GM12864 (cell line): ENCODE results near the gene CDH13.

Experiments used
- DNase-seq: peaks from one replicate; pipeline ENCODE4 v3.0.0-alpha.2; 2011; ENCODE audit warnings: low read depth
- H3K4me3 ChIP-seq: 2 replicates; pipeline ENCODE4 v1.5.1; 2011; ENCODE audit warnings: mild to moderate bottlenecking, low read depth, low read length, control low read depth
- TF ChIP-seq, protein P1 (sequence below): IDR thresholded peaks from 2 replicates; pipeline ENCODE4 v1.5.1; 2011; ENCODE audit warnings: low read depth, mild to moderate bottlenecking, moderate library complexity, low read length, control low read depth, inconsistent platforms; ENCODE audit errors: missing control alignments

CDH13 gene

DNA sequence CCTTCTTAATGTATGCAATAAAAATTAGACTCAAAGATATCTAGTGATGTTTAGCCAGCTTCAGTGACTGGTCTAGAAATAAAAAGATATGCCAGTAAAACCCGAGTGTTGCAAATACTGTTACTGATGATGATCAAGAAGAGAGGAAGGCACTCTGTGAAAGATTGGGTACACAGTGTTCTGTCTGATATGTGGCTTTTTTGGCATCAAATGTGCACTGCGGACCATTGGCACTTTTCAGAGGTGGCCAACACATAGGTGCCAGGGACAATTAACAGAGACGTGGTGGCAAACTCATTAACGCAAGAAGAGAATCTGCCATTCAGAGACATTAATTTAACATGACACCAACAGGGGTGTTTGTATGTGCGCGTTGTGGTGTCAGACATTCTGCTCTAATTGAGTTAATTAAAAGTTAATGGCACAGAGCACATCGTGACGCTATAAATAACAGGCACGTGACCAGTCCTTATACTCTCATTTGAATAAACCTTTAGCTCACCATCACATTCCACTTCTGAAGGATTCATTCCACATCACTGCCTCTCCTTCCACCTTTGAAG, 631.7 kb downstream of the CDH13 start:
- TF ChIP-seq, protein P1, sequence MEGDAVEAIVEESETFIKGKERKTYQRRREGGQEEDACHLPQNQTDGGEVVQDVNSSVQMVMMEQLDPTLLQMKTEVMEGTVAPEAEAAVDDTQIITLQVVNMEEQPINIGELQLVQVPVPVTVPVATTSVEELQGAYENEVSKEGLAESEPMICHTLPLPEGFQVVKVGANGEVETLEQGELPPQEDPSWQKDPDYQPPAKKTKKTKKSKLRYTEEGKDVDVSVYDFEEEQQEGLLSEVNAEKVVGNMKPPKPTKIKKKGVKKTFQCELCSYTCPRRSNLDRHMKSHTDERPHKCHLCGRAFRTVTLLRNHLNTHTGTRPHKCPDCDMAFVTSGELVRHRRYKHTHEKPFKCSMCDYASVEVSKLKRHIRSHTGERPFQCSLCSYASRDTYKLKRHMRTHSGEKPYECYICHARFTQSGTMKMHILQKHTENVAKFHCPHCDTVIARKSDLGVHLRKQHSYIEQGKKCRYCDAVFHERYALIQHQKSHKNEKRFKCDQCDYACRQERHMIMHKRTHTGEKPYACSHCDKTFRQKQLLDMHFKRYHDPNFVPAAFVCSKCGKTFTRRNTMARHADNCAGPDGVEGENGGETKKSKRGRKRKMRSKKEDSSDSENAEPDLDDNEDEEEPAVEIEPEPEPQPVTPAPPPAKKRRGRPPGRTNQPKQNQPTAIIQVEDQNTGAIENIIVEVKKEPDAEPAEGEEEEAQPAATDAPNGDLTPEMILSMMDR = no peak
- DNase-seq = no peak

GRCh38 chr16:83266848-83267553, 640.2 kb downstream of the CDH13 start:
- TF ChIP-seq, protein P1 = no peak
- no peak overlapping the region for H3K4me3 ChIP-seq
- no peak for DNase-seq

More for the DNA sequence above, 631.7 kb downstream of the CDH13 start:
- no peak overlapping the region for H3K4me3 ChIP-seq

- DNase-seq = no peak
- TF ChIP-seq, protein P1 = no peak
- no peak overlapping the region for H3K4me3 ChIP-seq
Measured at GRCh38 chr16:83268169-83268568, 641.4 kb downstream of the CDH13 start.

DNA sequence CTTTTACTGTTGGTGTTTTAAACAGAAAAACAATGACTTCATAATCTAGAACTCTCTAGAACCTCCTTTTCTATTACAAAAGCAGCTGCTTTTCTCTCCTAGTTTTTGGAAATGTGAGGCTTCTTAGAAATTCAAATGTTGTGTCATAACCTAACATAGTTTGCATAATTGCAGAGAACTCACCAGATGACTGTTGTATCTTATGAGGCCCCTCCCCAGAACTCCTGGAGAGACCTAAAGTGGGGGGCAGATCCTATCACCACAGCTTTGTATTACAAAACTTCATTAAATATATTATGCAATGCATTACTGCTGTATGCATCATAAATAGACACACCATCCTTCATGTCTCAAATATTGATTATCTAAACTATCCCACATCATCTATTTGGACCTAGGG, 642.3 kb downstream of the CDH13 start:
- TF ChIP-seq, protein P1 = no peak
- H3K4me3 ChIP-seq = no peak overlapping the region
- no peak for DNase-seq

DNA sequence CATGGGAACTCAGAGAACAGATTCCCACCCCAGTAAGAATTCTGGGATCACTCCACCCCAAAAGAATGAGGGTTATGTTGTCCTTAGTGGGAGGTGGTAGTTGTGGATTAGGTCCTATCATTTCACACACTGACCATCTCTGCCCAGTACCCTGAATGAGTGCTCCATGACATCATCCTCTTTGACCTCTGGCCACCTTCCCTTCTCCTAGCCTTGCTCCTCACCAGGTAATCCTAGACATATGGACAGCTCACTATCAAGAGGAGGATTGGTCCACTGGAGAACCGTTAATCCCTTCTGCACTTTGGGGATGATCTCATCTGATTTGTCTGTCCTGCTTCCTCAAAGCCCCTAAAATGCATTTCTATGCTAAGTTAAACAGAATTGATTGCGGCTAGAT, 642.8 kb downstream of the CDH13 start:
- TF ChIP-seq, protein P1 = no peak
- no peak overlapping the region for H3K4me3 ChIP-seq
- DNase-seq = no peak

GRCh38 chr16:83270061-83270460, 643.3 kb downstream of the CDH13 start:
- H3K4me3 ChIP-seq = no peak overlapping the region
- TF ChIP-seq, protein P1 = no peak
- DNase-seq = no peak

DNA sequence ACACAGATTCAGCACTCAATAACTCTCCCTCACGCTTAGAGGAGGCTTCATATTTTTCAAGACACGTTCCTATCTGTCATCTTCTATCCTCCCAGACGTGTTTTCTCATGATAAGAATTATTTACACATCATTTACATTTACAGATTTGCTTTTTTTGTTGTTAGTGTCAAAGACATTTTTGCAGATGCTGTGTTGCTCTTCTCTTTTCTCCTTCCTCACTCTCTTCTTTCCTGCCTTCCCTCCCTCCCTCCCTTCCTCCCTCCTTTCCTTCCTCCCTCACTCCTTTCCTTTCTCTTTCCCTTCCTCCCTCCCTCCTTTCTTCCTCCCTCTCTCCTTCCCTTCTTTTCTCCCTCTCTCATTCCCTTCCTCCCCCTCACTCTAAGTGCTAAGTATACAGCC, 643.9 kb downstream of the CDH13 start:
- no peak for DNase-seq
- TF ChIP-seq, protein P1 = no peak
- H3K4me3 ChIP-seq = no peak overlapping the region
